K562 (cell line): ENCODE results near the gene POLN. TPM values are rescaled to one million over a fixed set of nuclear protein-coding genes. Genes with fewer than 3 reads are reported as not detected.

ENCODE experiments used
- ARID4B ChIP-seq: sonication (generic); formaldehyde crosslinking; IDR thresholded peaks from 2 replicates; pipeline ENCODE4 v1.8.0; 2022; ENCODE audit warnings: mild to moderate bottlenecking, missing genetic modification reagents
- CHCHD3 ChIP-seq: fragments of 250-450 bp; sonication (Bioruptor Pico); IDR thresholded peaks from 2 replicates; pipeline ENCODE4 v2.1.2; 2022; ENCODE audit warnings: mild to moderate bottlenecking
- FOSL1 ChIP-seq: fragments of 200-800 bp; sonication (Bioruptor generic); conservative IDR thresholded peaks from 2 replicates; pipeline ENCODE4 v1.6.1; 2016; ENCODE audit warnings: missing genetic modification characterization, missing compliant biosample characterization
- ID3 ChIP-seq, 2 experiments: fragments of 250-450 bp in 1 of 2; fragments of 450-650 bp in 1 of 2; sonication (Bioruptor Pico) in 1 of 2; IDR thresholded peaks; 2 replicates each; pipeline versions ENCODE4 v1.6.1 to v1.8.0; 2016 to 2021; ENCODE audit warnings: mild to moderate bottlenecking in 2 of 2, moderate library complexity in 2 of 2, missing compliant biosample characterization in 1 of 2, missing genetic modification characterization in 1 of 2
- KAT2B ChIP-seq: IDR thresholded peaks from one replicate; pipeline ENCODE4 v1.6.1; 2012; ENCODE audit warnings: low read depth, mild to moderate bottlenecking, control low read depth, inconsistent platforms, low read length, moderate library complexity
- L3MBTL2 ChIP-seq: fragments of 450-650 bp; IDR thresholded peaks from 2 replicates; pipeline ENCODE4 v1.6.1; 2016; ENCODE audit warnings: mild to moderate bottlenecking, moderate library complexity
- NFIC ChIP-seq: fragments of 450-650 bp; IDR thresholded peaks from 2 replicates; pipeline ENCODE4 v1.6.1; 2017; ENCODE audit warnings: mild to moderate bottlenecking, inconsistent platforms
- POLR2A ChIP-seq: fragments of 450-650 bp; conservative IDR thresholded peaks from 2 replicates; pipeline ENCODE4 v1.6.1; 2016
- RBFOX2 ChIP-seq: fragments of 200-400 bp; formaldehyde crosslinking; IDR thresholded peaks from 2 replicates; pipeline ENCODE4 v1.6.1; 2017; ENCODE audit warnings: low read depth, mild to moderate bottlenecking, low read length, moderate library complexity
- RCOR1 ChIP-seq, 2 experiments: IDR thresholded peaks; 2 replicates each; pipeline ENCODE4 v1.6.1; 2012; ENCODE audit warnings: low read depth in 2 of 2, low read length in 2 of 2, borderline replicate concordance in 1 of 2, improper control_type of control experiment in 1 of 2
- RFX5 ChIP-seq: IDR thresholded peaks from 2 replicates; pipeline ENCODE4 v1.6.1; 2011; ENCODE audit warnings: low read depth, mild to moderate bottlenecking, improper control_type of control experiment, low read length
- SIN3B ChIP-seq: fragments of 450-650 bp; IDR thresholded peaks from 2 replicates; pipeline ENCODE4 v1.6.1; 2017; ENCODE audit warnings: low read depth, mild to moderate bottlenecking, moderate library complexity
- SP2 ChIP-seq: IDR thresholded peaks from 2 replicates; pipeline ENCODE4 v1.6.1; 2011; ENCODE audit warnings: mild to moderate bottlenecking, low read depth, low read length, moderate library complexity; ENCODE audit not compliant: poor library complexity, severe bottlenecking; ENCODE audit errors: extremely low read depth
- TCF3 ChIP-seq: sonication (generic); formaldehyde crosslinking; IDR thresholded peaks from 2 replicates; pipeline ENCODE4 v1.4.0; 2020; ENCODE audit warnings: mild to moderate bottlenecking, missing genetic modification reagents
- TEAD1 ChIP-seq, 2 experiments: fragments of 450-650 bp in 1 of 2; sonication (generic) in 1 of 2; formaldehyde crosslinking; IDR thresholded peaks; 2 replicates each; pipeline versions ENCODE4 v1.4.0 to v1.8.0; 2020 to 2022; ENCODE audit warnings: mild to moderate bottlenecking in 2 of 2, missing genetic modification reagents in 1 of 2
- XRCC5 ChIP-seq: fragments of 200-400 bp; formaldehyde crosslinking; IDR thresholded peaks from 2 replicates; pipeline ENCODE4 v1.6.1; 2017; ENCODE audit warnings: low read depth, mild to moderate bottlenecking, low read length
- polyA plus RNA-seq, 8 experiments: library from polyadenylated mRNA; depleted of rRNA in 4 of 8; stranded (reverse) in 5 of 8; unstranded in 3 of 8; fragments of >200 nt; fragmentation: Nextera tagmentation in 2 of 8; fragmentation: Illumina TruSeq in 1 of 8; extraction: Ambion mirVana in 2 of 8; extraction: Trizol in 1 of 8; gene quantifications; 2 replicates each; pipeline versions ENCODE4 v1.2.1 to v1.2.3, GENCODE V29; 2011 to 2014; ENCODE audit warnings: inconsistent platforms in 1 of 8, missing spikeins in 1 of 8
- total RNA-seq, 7 experiments: library from RNA; depleted of rRNA in 6 of 7; stranded (reverse); fragments of >200 nt in 6 of 7; fragmentation: Illumina TruSeq in 2 of 7; extraction: Trizol in 2 of 7; gene quantifications; 2 replicates each; pipeline versions ENCODE4 v1.2.1 to v1.2.3, GENCODE V29; 2011 to 2021; ENCODE audit warnings: low replicate concordance in 1 of 7

POLN gene
- total and polyA plus RNA-seq, 9 of the 15 experiments (the other 6 are each of a cell fraction or from before 2014, with no cell fraction given): 0.08 to 0.91 (median 0.32) TPM

- TF ChIP-seq NFIC: peak; percentile 46
- TF ChIP-seq ID3 (CRISPR knock-in tag; IDR thresholded peaks at IDR 0.05): no peak
- peak; percentile 73; the same call in 1 of the 2 replicates for TF ChIP-seq ID3 (tag; IDR thresholded peaks at IDR 0.05)
- TF ChIP-seq XRCC5: 0 out of 2 replicates have a peak, but pooled peaks have one; percentile 14
- TF ChIP-seq RCOR1 (IDR thresholded peaks at IDR 0.05; ENCODE audit: borderline replicate concordance in 1 of 2, low read depth in 2 of 2, low read length in 2 of 2): peak in 1 of 2 experiments; percentile 12; a peak in 1 of 4 replicates
- peak; percentile 91 for TF ChIP-seq L3MBTL2
- TF ChIP-seq TCF3 (CRISPR knock-in tag): no peak
- peak; percentile 72; the same call in 1 of the 2 replicates for TF ChIP-seq ARID4B (CRISPR knock-in tag)
- peak; percentile 92 for TF ChIP-seq SP2
- peak; percentile 29; the same call in 1 of the 2 replicates for TF ChIP-seq CHCHD3
- TF ChIP-seq FOSL1 (tag): no peak
- TF ChIP-seq RBFOX2: peak; percentile 93
- TF ChIP-seq TEAD1 (CRISPR knock-in tag; IDR thresholded peaks at IDR 0.05): peak; percentile 13 to 78; a peak in 2 of 4 replicates
- peak; percentile 72; the same call in 1 of the 2 replicates for TF ChIP-seq SIN3B
- TF ChIP-seq POLR2A: peak; percentile 87
- TF ChIP-seq KAT2B: no peak
- peak; percentile 94 for TF ChIP-seq RFX5
These were observed 20.4 kb upstream of the POLN start (continued) for GRCh38 chr4:2262145-2262943.
